Peyer's patch (tissue), 4 donors: ENCODE data around the gene SASH1.

Experiments
- CTCF ChIP-seq, 6 experiments: fragments of 450-650 bp in 4 of 6; fragments of 200-600 bp in 2 of 6; sonication (generic) in 1 of 6; IDR thresholded peaks; one replicate each; pipeline ENCODE4 v1.5.1; 2017 to 2019; ENCODE audit warnings: antibody characterized with exemption in 6 of 6, mild to moderate bottlenecking in 3 of 6, moderate library complexity in 1 of 6
- POLR2A ChIP-seq, 2 donors: fragments of 450-650 bp; IDR thresholded peaks; one replicate each; pipeline ENCODE4 v1.5.1; 2017; ENCODE audit warnings: antibody characterized with exemption in 2 of 2, mild to moderate bottlenecking in 2 of 2, moderate library complexity in 2 of 2

GRCh38 chr6:148591656-148592055 lies 249.0 kb downstream of the SASH1 start:
- TF ChIP-seq CTCF (IDR thresholded peaks at IDR 0.05) (no peak), POLR2A (IDR thresholded peaks at IDR 0.05) (no peak)
